Mesenchymal stem cell (in vitro differentiated cells and primary cell): ENCODE measurements around the gene ZZZ3.
"Not testable (repeated sequence)": the region's sequence is repeated elsewhere in the genome, so short reads cannot be mapped to it uniquely, and the experiment has no call there.

Source experiments
- DNase-seq: peaks from one replicate; pipeline ENCODE4 v3.0.0-alpha.2; 2013
- H2AFZ ChIP-seq: one replicate; pipeline ENCODE4 v1.6.1; 2013; ENCODE audit warnings: low read depth, mild to moderate bottlenecking, control low read depth, inconsistent platforms, low read length, moderate library complexity
- H2AK5ac ChIP-seq: 2 replicates; pipeline ENCODE4 v1.6.1; 2013; ENCODE audit warnings: low read length, moderate library complexity, mild to moderate bottlenecking, inconsistent platforms; ENCODE audit not compliant: severe bottlenecking
- H2BK120ac ChIP-seq: one replicate; pipeline ENCODE4 v1.6.1; 2013; ENCODE audit warnings: low read depth, mild to moderate bottlenecking, inconsistent platforms, low read length, moderate library complexity
- H2BK12ac ChIP-seq, 2 experiments: one replicate each; pipeline ENCODE4 v1.6.1; 2013; ENCODE audit warnings: inconsistent platforms in 2 of 2, low read length in 2 of 2, mild to moderate bottlenecking in 2 of 2, moderate library complexity in 2 of 2, control low read depth in 1 of 2
- H2BK15ac ChIP-seq: one replicate; pipeline ENCODE4 v1.6.1; 2013; ENCODE audit warnings: mild to moderate bottlenecking, low read depth, inconsistent platforms; ENCODE audit not compliant: poor library complexity, severe bottlenecking
- H2BK5ac ChIP-seq: 2 replicates; pipeline ENCODE4 v1.6.1; 2013; ENCODE audit warnings: low read depth, mild to moderate bottlenecking, low read length, control low read depth, inconsistent platforms; ENCODE audit not compliant: poor library complexity, severe bottlenecking
- H3K14ac ChIP-seq, 2 experiments: one replicate each; pipeline ENCODE4 v1.6.1; 2013; ENCODE audit warnings: inconsistent platforms in 2 of 2, low read length in 2 of 2, control low read depth in 1 of 2, mild to moderate bottlenecking in 1 of 2, moderate library complexity in 1 of 2
- H3K18ac ChIP-seq, 2 experiments: one replicate each; pipeline ENCODE4 v1.6.1; 2013; ENCODE audit warnings: inconsistent platforms in 2 of 2, low read length in 2 of 2, control low read depth in 1 of 2, low read depth in 1 of 2, mild to moderate bottlenecking in 1 of 2
- H3K23ac ChIP-seq, 2 experiments: one replicate each; pipeline ENCODE4 v1.6.1; 2013; ENCODE audit warnings: inconsistent platforms in 2 of 2, low read length in 2 of 2, mild to moderate bottlenecking in 2 of 2, moderate library complexity in 2 of 2, control low read depth in 1 of 2
- H3K27ac ChIP-seq: 2 replicates; pipeline ENCODE4 v1.5.1; 2013; ENCODE audit warnings: mild to moderate bottlenecking, moderate library complexity, low read length, control low read depth, inconsistent platforms; ENCODE audit not compliant: poor library complexity, severe bottlenecking
- H3K27me3 ChIP-seq, 2 experiments: 2 replicates each; pipeline versions ENCODE4 v1.6.1 to v1.7.0; 2013; ENCODE audit warnings: low read length in 2 of 2, mild to moderate bottlenecking in 2 of 2, moderate library complexity in 2 of 2, control low read depth in 1 of 2, inconsistent platforms in 1 of 2; ENCODE audit not compliant: control insufficient read depth in 1 of 2, insufficient read depth in 1 of 2
- H3K36me3 ChIP-seq, 2 experiments: 2 replicates each; pipeline versions ENCODE4 v1.6.1 to v1.7.0; 2013; ENCODE audit warnings: low read length in 2 of 2, control low read depth in 1 of 2, inconsistent platforms in 1 of 2, low read depth in 1 of 2, mild to moderate bottlenecking in 1 of 2; ENCODE audit not compliant: insufficient read depth in 2 of 2, control insufficient read depth in 1 of 2
- H3K4ac ChIP-seq, 2 experiments: one replicate each; pipeline ENCODE4 v1.6.1; 2013; ENCODE audit warnings: inconsistent platforms in 2 of 2, low read length in 2 of 2, mild to moderate bottlenecking in 2 of 2, moderate library complexity in 2 of 2, control low read depth in 1 of 2, low read depth in 1 of 2
- H3K4me1 ChIP-seq: 2 replicates; pipeline ENCODE4 v1.6.1; 2013; ENCODE audit warnings: low read depth, low read length, control low read depth; ENCODE audit not compliant: control insufficient read depth, insufficient read depth
- H3K4me2 ChIP-seq: 2 replicates; pipeline ENCODE4 v1.6.1; 2013; ENCODE audit warnings: low read length, mild to moderate bottlenecking, inconsistent platforms; ENCODE audit not compliant: poor library complexity, severe bottlenecking
- H3K4me3 ChIP-seq, 2 experiments: 2 replicates each; pipeline versions ENCODE4 v1.5.1 to v1.7.0; 2013; ENCODE audit warnings: low read length in 2 of 2, mild to moderate bottlenecking in 2 of 2, control low read depth in 1 of 2, low read depth in 1 of 2; ENCODE audit not compliant: insufficient read depth in 1 of 2
- H3K79me1 ChIP-seq: replicated peaks from 2 replicates; pipeline ENCODE4 v1.6.1; 2013; ENCODE audit warnings: mild to moderate bottlenecking, control low read depth, low read length, inconsistent platforms; ENCODE audit not compliant: poor library complexity, severe bottlenecking
- H3K9ac ChIP-seq: 2 replicates; pipeline ENCODE4 v1.7.0; 2013; ENCODE audit warnings: mild to moderate bottlenecking, low read length, moderate library complexity
- H3K9me3 ChIP-seq: 2 replicates; pipeline ENCODE4 v1.7.0; 2013; ENCODE audit warnings: mild to moderate bottlenecking, low read length; ENCODE audit not compliant: control insufficient read depth
- H4K8ac ChIP-seq: one replicate; pipeline ENCODE4 v1.6.1; 2013; ENCODE audit warnings: inconsistent platforms, mild to moderate bottlenecking, low read length, moderate library complexity
- H4K91ac ChIP-seq: one replicate; pipeline ENCODE4 v1.6.1; 2013; ENCODE audit warnings: mild to moderate bottlenecking, low read length, inconsistent platforms
- WGBS: methylation state at CpG from one replicate; pipeline ENCODE4 v1.1.7; 2013; ENCODE audit warnings: mixed read lengths; 5-methylcytosine and 5-hydroxymethylcytosine counted together

ZZZ3 gene

DNA sequence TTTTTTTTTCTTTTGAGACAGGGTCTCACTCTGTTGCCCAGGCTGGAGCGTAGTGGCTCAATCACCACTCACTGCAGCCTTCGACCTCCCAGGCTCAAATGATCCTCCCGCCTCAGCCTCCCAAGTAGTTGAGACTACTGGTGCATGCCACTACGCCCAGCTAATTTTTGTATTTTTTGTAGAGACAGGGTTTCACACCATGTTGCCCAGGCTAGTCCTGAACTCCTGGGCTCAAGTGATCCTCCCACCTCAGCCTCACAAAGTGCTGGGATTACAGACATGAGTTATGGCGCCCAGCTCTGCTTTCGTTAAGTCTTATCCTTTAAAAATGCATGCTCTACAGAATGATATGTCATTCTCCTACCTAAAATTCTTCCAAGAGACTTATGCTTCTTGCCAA lies 36.2 kb downstream of the ZZZ3 start:
- not testable (repeated sequence) for H3K4me1 ChIP-seq, H4K8ac ChIP-seq, H3K27me3 ChIP-seq, H3K27ac ChIP-seq, H2BK5ac ChIP-seq, DNase-seq, H3K23ac ChIP-seq, H2BK12ac ChIP-seq, H2AK5ac ChIP-seq, H2AFZ ChIP-seq, H3K4me2 ChIP-seq, H3K4me3 ChIP-seq, H3K14ac ChIP-seq, H3K79me1 ChIP-seq, H2BK15ac ChIP-seq, H2BK120ac ChIP-seq, H3K9ac ChIP-seq, H3K18ac ChIP-seq, H3K4ac ChIP-seq, H4K91ac ChIP-seq
- Histone ChIP-seq H3K36me3 (peaks cover 14 to 44% of the 10 kb centered on the region in 2 experiments), H3K9me3 (peaks cover 11% of the 10 kb centered on the region)
- over 99% methylated on average over 6 of the region's 6 CpGs for WGBS

GRCh38 chr1:77643456-77643855 lies 39.0 kb downstream of the ZZZ3 start:
- Histone ChIP-seq H2BK120ac (no peak overlapping the region), H2BK5ac (no peak overlapping the region), H3K14ac (no peak overlapping the region), H2BK12ac (no peak overlapping the region), H4K8ac (no peak overlapping the region), H3K9me3 (peaks cover 1% of the 10 kb centered on the region), H2BK15ac (no peak overlapping the region), H3K4me1 (peaks cover 1% of the 10 kb centered on the region), H2AFZ (no peak overlapping the region), H3K4me3 (no peak overlapping the region), H3K79me1 (peaks cover 5% of the 10 kb centered on the region), H3K9ac (no peak overlapping the region), H3K36me3 (peaks cover 10 to 58% of the 10 kb centered on the region in 2 experiments), H3K23ac (no peak overlapping the region), H3K4ac (no peak overlapping the region), H3K18ac (no peak overlapping the region), H4K91ac (no peak overlapping the region), H2AK5ac (no peak overlapping the region), H3K27ac (no peak overlapping the region), H3K4me2 (no peak overlapping the region), H3K27me3 (no peaks in the 10 kb centered on the region)
- WGBS: 100% methylated on average over 2 of the region's 2 CpGs
- no peak for DNase-seq

DNA sequence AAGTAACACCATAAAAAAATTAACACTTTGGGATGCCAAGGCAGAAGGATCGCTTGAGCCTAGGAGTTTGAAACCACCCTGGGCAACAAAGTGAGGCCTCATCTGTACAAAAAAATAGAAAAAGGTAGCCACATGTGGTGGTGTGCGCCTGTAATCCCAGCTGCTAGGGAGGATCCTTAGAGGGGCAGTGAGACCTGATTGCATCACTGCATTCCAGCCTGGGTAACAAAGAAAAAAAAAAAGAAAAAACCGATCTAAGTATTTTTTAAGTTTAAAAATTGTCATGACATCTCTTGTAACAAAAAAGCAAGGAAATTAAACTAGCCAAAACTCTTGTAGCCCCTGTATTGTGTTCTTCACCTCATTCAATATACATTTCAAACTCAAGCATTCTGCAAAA lies 39.5 kb downstream of the ZZZ3 start:
- Histone ChIP-seq H3K27ac (no peak overlapping the region), H2BK5ac (no peak overlapping the region), H3K4ac (no peak overlapping the region), H3K23ac (no peak overlapping the region), H2BK12ac (no peak overlapping the region), H3K9me3 (no peaks in the 10 kb centered on the region), H3K18ac (no peak overlapping the region), H3K36me3 (peaks cover 10 to 63% of the 10 kb centered on the region in 2 experiments), H2BK15ac (no peak overlapping the region), H2AFZ (no peak overlapping the region), H2AK5ac (no peak overlapping the region), H3K27me3 (no peaks in the 10 kb centered on the region), H3K4me3 (no peak overlapping the region), H4K91ac (no peak overlapping the region), H4K8ac (no peak overlapping the region), H3K4me2 (no peak overlapping the region), H3K79me1 (peaks cover 5% of the 10 kb centered on the region), H2BK120ac (no peak overlapping the region), H3K9ac (no peak overlapping the region), H3K4me1 (peaks cover 1% of the 10 kb centered on the region), H3K14ac (no peak overlapping the region)
- 100% methylated on average over 2 of the region's 3 CpGs for WGBS
- no peak for DNase-seq

DNA sequence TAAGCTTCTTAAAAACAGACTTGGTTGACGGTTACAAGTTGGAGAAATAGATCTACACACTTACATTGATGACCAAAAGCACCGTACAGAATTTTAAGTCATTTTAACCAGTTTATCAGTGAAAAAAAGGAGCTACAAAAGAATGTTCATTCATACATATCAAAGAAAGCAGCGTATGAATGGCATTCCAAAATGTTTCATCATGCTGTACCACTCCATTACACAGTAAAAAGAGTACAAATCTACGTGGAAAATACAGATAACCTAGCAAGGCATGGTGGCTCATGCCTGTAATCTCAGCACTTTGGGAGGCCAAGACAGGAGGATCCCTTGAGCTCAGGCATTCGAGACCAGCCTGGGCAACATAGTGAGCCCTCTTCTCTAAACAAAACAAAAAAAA lies 40.3 kb downstream of the ZZZ3 start:
- no peak overlapping the region for H2AK5ac ChIP-seq
- H3K79me1 ChIP-seq: peaks cover 5% of the 10 kb centered on the region
- H3K27ac ChIP-seq: no peak overlapping the region
- no peak overlapping the region for H3K4ac ChIP-seq
- H4K8ac ChIP-seq: no peak overlapping the region
- H3K4me2 ChIP-seq: no peak overlapping the region
- H3K27me3 ChIP-seq: no peaks in the 10 kb centered on the region
- no peak overlapping the region for H2BK5ac ChIP-seq
- H2AFZ ChIP-seq: no peak overlapping the region
- H4K91ac ChIP-seq: no peak overlapping the region
- 92% methylated on average over 4 of the region's 5 CpGs for WGBS
- no peak overlapping the region for H3K4me3 ChIP-seq
- H2BK12ac ChIP-seq: no peak overlapping the region
- H3K36me3 ChIP-seq: peaks cover 10 to 63% of the 10 kb centered on the region in 2 experiments
- no peak overlapping the region for H2BK15ac ChIP-seq
- no peak overlapping the region for H3K14ac ChIP-seq
- DNase-seq: no peak
- H3K9ac ChIP-seq: no peak overlapping the region
- no peak overlapping the region for H3K23ac ChIP-seq
- no peak overlapping the region for H2BK120ac ChIP-seq
- peaks cover 1% of the 10 kb centered on the region for H3K4me1 ChIP-seq
- no peak overlapping the region for H3K18ac ChIP-seq
- H3K9me3 ChIP-seq: no peaks in the 10 kb centered on the region
